NCI-H2196 (cell line): Measurements from ENCODE around the gene GRPR.
"Not testable (repeated sequence)": the region's sequence is repeated elsewhere in the genome, so short reads cannot be mapped to it uniquely, and the experiment has no call there.

Source experiments
- DNase-seq: peaks from one replicate; lab custom pipeline; 2025; ENCODE audit not compliant: unreplicated experiment; lab: John Stamatoyannopoulos, UW

GRPR gene

DNA sequence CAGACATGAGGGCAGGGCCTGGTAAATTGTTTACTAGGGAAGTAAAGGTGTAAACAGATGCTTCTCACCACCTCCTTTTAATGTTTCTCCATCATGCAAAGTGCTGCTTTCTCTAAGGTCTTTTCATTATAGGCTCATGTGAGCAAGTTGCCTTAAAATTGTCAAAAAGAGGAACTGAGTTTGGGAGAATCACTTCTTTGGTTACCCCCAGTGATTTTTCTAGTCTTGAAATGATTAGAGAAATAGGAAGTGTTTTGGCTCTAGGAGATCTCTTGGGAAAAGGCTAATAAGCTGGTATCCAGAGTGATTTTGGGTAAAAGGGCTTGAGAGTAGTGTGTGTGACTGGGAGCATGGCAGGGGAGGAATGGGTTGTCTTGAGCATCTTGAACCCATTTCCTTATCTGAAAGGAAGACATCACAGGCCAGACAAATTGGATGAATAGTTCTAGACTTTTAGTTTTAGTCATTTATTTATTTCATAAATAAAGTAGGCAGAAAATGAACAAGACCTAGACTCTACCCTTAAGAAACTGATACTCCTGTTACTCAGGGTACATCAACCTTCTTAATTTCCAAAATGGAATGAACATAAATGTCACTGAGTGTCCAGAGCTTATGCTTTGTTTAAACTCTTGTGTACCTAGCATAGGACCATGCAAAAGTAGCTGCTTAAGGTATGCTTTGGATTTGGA, 14.2 kb downstream of the GRPR start:
- DNase-seq = no peak

DNA sequence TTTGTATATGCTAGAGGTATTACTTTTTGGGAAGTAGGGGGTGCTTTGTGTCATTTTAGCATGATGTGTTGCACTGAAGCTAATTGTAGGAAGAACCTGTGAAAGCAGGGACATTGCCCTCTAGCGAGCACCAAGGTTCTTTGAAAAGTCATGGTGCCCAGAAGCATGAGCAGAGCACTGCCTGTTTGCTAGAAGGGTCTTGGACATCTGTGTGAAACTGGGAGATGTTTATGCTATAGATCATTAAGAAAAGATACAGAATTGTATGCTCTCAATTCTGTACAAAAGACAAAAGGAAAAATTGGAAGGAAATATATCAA, 14.7 kb downstream of the GRPR start:
- DNase-seq = no peak

DNA sequence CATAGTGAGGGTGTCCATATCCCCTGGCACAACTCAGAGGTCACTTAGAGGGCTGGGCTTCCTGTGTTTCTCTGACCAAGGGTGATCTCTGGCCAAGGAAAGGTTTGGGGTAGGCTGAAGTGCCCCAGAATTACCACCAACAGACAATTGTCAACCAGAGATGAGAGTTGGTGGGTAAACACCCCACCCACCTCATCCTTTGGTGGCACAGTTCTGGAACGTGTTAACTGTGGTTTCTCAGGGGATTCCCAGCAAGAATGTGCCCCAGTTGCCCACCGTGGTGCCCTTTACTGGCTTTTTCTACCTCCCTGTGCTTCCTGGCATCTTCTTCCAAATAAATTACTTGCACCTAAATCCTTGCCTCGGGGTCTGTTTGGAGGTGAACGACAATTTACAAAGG, 17.1 kb downstream of the GRPR start:
- DNase-seq = no peak

DNA sequence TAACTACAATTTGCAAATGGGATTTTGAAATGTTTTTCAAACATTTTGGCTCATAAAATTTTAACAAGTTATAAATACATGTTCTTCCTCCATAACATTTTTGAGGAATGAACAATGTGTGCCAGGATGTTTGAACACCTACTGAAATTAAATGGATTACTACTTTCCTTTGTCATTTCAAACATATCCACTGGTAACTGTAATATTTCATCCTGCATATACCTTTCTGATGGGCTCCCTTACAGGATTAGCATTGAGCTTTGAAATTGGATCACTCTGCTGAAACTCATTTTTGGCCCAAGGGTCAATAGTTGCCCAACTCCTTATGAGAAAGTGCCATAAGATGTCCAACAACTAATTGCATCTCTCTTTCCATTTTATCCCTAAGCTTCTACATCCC, 17.6 kb downstream of the GRPR start:
- no peak for DNase-seq

DNA sequence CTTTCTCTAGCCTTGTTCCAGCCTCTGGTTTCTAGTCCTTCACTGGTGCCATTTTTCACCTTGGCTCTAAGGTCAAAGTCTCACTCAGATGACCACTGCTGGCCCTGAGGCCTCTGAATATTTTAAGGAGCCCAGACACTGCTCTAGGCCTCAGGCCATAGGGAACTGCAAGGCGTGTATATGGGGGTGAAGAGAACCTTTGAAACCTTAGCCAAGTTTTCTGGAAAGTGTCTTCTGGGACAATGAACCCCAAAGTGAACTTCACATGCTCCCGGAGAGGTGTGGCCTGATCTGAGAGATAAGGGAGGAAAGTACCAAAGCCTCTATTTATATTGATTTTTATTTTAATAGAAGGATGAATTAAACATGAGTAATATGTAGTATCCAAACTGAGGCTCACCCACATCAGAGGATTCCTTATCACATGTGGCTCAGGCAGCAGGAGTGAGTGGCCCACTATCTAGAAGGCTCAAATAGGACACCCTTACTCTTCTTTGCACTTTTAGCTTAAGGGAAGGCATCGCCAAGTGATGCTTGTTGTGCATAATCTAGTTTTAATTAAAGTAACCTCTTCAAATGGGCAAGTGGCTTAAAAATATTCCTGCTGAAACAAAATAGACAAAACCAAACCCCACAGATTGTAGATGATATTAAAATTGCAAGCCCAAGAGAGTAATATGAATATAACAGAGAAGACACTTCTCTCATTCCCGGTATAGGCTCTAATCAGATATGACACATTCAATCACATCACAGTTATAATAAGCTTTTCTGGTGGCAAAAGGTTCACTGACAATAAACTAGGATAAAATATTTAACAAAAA, 18.3 kb downstream of the GRPR start:
- DNase-seq = no peak

DNA sequence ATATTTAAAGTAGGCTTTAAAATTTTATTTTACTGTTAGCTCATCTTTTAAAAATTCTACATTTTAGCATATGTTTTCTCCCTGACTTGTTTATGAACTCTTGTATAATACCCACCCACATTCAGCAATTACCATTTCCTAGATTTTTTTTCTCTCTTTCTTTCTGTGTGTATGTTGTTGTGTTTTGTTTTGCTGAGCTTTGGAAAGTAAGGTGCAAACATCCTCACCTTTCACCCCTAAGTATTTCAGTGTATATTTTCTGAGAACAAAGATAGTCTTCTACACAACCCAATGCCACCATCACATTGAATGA, 18.8 kb downstream of the GRPR start:
- DNase-seq = no peak

DNA sequence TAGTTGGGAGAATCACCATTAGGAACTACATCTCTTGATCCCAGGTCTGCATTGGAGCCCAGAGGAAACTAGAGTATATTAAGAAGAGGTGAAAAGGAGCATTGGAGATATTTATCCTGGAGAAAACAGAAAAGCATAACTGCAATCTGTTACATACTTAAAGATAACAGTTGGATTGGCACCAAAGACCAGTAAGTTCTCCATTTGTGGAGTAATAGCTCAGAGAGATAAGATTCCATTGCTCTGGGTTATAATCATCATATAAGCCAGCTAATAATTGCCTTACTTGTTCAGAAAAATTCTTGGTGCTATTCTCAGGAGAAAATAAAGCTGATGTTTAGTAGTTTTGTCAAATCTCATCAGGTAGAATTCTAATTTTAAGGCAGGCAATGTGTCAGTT, 20.6 kb downstream of the GRPR start:
- no peak for DNase-seq

DNA sequence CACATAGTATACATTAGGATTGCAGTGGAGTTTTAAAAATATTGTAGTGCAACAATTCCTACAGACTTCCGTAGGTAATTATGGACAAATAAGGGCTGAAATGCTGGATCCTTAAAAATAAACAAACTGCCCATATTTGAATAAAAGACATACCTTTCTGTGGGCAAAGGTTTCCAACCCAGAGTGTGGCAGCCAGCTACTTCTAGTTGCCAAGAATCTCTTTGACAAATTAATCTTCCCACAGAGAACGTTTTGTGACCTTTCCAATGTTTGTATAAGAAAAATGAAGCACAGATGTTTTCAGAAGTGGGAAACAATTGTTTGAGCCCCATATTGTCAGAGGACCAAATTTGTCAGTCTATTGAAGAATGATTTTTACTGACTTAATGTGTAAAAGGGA, 21.1 kb downstream of the GRPR start:
- DNase-seq = no peak

DNA sequence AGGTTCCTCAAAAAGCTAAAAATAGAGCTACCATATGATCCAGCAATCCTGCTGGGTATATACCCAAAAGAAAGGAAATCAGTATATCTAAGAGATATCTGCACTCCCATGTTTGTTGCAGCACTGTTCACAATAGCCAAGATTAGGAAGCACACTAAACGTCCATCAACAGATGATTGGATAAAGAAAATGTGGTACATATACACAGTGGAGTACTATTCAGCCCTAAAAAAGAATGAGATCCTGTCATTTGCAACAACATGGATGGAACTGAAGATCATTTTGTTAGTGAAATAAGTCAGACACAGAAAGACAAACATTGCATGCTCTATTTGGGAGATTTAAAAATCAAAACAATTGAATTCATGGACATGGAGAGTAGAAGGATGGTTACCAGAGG, 21.7 kb downstream of the GRPR start:
- DNase-seq = not testable (repeated sequence)

DNA sequence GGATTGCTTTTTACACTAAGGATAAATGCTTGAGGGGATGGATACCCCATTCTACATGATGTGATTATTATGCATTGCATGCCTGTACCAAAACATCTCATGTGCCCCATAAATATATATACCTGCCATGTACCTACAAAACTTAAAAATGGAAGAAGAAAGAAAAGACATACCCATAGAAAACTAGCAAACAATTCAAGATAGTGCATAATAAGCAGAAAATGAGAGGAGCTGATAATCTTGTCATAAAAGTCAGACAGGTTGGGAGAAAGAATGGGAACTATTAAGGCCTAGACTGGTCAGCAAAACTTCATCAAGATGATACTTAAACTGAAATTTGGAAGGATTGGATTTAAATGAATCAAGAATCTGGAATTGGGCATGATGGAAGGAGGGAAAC, 22.3 kb downstream of the GRPR start:
- no peak for DNase-seq

DNA sequence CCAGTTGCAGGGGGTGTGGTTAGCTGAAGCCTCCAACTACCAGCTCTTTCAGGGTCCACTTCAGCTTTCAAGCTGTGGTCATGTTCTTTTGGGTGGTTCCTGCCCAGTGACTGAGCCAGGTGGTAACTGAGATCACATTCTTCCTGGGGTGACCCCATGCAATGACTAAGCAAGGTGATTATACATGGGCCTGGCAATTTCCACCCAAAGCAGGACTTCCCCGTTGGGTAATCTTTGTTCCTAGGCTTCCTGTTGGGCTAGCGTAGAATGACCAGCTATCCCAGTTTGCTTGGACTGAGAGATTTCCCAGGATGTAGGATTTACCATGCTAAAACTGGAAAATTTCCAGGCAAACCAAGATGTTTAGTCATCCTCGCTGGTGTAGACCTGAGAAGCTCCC, 25.5 kb downstream of the GRPR start:
- DNase-seq = no peak

DNA sequence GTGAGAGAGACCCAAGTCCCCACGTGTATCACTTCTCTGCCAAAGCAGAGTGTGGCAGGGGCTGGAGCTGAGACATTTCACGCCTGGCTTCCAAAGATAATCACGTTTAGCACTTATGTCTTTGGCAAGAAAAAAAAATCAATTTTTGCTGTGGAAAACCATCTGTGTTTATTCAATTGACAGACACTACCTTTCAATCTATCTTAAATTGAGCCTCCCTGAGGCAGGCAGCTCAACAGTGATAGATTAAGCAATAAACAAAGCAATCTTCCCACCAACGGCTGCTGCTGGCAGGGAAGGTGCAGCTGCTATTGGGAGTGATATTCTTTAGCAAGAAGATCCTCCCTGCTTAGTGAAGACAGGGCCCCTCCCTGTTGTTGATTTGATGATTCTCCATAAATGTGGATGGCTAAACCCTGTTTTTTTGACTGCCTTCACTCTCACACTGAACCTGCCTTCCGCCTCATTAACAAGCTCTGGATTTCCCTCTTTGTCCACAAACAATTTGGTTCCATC, 32.3 kb downstream of the GRPR start:
- DNase-seq = no peak

DNA sequence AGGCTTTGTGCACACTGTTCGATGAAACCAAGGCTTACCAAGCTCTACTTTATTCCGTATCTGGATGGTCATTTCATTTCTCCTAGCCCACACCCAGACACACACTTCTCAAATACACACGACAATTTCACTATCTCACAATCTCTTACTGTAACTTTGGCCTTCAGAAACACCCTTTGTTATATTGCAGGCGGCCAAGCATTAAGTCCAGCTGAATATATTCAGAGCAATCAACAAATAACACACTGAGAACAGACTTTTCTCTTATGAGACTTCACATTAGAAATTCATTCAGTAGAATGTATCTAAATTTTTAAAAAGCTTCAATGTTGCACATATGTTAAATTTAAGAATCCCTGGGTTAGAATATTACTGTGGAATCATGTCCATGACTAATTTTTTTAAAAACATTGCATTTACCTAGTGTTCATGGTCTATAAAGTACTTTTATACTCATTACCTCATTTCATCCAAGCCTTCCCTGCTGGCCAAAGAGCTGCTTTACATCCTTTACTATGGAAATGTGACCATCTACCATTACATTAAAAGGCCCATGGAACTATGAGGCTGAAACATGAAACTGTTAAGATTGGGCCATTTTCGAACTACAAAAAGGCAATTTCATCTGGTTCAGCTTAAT, 33.4 kb downstream of the GRPR start:
- DNase-seq = no peak

DNA sequence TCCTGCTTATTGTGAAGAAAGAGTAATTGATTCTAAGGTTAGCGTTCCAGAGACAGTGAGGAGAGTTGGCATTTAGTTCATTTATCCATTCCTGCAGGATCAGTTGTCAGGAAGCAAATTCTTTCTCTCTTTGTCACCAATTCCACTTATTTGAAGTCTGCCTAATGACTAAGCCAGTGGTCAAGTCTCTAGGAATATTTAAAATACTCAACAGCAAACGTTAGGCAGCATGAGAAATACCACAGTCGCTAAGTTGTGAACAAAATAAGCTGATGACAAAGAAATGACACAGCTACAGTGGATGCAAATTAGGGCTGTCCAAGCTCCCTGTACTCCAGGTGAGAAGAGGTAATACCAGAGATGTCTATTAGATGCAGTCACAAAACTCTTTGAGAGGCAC, 37.4 kb downstream of the GRPR start:
- DNase-seq = no peak

DNA sequence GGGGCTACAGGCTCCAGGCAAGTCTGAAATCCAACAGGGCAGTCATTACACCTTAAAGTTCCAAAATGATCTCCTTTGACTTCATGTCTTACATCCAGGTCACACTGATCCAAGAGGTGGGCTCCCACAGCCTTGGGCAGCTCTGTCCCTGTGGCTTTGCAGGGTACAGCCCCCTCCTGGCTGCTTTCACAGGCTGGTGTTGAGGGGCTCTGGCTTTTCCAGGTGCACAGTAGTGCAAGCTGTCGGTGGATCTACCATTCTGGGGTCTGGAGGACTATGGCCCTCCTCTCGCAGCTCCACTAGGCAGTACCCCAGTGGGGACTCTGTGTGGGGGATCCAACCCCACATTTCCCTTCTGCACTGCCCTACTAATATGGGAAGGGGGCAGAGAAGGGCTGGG, 37.8 kb downstream of the GRPR start:
- not testable (repeated sequence) for DNase-seq

DNA sequence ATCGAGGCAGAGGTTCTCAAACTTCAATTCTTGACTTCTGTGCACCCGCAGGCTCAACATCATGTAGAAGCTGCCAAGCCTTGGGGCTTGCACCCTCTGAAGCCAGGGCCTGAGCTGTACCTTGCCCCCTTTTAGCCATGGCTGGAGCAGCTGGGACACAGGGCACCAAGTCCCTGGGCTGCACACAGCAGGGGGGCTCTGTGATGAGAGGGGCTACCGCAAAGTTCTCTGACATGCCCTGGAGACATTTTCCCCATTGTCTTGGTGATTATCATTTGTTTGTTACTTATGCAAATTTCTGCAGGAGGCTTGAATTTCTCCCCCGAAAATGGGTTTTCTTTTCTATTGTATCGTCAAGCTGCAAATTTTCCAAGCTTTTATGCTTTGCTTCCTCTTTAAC, 39.0 kb downstream of the GRPR start:
- DNase-seq = no peak

DNA sequence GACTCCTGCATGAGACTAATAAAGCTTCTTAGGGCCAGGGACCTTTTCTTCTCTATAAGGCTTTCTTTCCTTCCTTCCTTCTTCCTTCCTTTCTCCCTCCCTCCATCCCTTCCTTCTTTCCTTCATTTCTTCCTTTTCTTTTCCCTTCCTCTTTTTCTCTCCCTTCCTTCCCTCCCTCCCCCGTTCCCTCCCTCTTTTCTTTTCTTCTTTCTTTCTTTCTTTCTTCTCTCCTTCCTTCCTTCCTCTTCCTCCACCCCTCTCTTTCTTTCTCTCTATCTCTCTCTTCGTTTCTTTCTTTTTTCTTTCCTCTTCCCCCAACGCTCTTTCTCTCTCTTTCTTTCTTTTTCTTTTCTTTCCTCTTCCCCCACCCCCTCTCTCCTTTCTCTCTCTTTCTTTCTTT, 41.4 kb downstream of the GRPR start:
- DNase-seq = no peak

DNA sequence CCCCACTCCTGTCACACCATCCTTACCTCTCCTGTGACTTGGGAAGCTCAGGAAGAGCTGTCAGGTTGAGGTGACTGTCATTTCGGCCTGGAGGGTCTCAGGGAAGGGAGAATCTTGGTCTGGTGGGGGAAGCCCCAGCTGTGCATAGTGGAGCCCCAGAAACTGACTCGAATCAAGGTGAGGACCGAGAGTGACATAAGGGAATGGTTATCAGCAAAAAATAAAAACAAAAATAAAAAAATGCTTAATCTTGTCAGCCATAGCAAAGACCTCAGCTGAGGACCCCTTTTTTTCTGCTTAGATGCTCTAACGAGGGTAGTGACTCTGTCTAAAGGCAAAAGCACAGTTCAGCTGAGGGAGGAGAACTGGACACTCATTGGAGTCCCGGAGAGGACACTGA, 43.8 kb downstream of the GRPR start, which contains the start of gene MAGEB17:
TSS of gene MAGEB17 (plus strand) at position 301 of the 400 bp plus-strand sequence. CDS start 2,902 bp downstream, outside the sequence.
- no peak for DNase-seq

DNA sequence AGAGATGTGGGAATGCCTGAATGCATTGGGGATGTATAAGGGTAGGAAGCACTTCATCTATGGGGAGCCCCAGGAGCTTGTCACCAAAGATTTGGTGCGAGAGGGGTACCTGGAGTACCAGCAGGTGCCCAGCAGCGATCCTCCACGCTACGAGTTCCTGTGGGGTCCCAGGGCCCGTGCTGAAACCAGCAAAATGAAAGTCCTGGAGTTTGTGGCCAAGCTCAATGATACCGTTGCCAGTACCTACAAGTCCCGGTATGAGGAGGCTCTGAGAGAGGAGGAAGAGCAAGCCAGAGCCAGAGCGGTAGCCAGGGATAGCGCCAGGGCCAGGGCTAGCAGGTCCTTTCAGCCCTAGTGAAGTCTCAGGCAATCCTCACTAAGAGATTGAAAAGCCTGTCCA, 47.7 kb downstream of the GRPR start:
- no peak for DNase-seq

DNA sequence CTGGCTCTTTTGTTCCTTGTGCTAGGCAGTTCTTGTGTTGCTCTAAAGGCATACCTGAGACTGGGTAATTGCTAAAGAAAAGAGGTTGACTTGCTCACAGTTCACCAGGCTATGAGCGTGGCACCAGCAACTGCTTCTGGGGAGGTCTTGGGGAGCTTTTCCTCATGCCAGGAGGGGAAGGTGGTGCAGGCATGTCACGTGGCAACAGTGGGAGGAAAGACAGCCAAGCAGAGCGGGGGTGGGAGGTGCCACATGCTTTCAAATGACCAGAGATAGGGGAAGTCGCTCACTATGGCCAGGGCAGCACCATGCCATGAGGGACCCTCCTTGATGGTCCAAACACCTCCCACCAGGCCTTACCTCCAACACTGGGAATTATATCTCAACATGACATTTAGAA, 48.6 kb downstream of the GRPR start:
- DNase-seq = no peak

DNA sequence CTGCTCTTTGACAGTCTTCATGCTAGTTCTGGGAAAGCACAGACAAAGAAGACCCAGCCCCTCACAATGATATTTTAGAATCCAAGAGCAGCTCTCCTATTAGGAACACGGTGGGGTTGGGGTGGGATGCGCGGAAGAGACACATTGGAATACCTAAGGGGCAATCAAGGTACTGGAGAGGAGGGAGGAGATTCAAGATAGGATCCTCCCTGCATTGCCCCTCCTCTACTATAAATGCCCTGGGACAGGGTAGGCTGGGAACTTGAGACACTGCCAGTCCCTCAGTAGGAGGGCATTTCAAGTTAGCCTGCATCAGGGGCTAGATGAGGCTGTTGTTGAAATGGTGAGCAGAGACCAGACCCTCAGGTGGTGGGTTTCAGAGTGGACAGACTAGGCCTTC, 49.0 kb downstream of the GRPR start:
- DNase-seq = no peak

DNA sequence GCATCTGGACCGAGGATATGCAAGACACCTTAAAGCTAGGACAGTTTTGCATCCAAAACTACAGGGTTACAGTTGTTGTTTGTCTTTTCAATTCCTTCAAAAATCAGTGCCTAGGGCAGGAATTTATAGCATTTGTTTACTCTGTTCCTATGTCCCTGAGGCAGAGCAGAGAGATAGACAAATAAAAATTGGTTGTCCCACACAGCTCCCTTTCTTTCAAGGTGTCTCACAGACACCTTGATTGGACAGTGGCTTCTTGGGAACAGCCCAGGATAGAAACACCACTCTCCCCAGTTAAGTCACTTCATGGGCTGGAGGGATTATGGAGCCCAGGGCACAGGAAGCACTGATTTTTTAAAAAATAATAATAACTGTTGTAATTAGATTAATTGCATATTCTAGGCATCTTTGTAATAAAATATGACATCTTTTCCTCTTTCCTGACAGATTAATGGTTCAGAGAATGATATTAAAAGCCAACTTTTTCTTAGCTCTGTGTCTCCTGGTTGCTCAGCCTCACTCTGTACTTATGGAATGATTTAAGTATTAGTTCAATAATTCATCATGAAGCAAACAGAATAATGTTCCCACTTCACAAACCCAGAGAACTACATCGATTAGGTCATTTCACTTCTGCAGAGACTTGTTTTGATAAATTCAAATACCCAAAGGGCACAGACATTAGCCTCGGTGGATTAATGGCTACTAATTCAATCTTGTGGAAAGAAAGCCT, 52.1 kb downstream of the GRPR start:
- DNase-seq = no peak
